ENCODE measurements around the gene SMPD3. TPM values are rescaled to one million over a fixed set of nuclear protein-coding genes. Genes with fewer than 3 reads are reported as not detected.

The SMPD3 gene
- total and polyA plus RNA-seq, 2 experiments from 2014 or later, result 0.57 to 0.83 TPM

DNA sequence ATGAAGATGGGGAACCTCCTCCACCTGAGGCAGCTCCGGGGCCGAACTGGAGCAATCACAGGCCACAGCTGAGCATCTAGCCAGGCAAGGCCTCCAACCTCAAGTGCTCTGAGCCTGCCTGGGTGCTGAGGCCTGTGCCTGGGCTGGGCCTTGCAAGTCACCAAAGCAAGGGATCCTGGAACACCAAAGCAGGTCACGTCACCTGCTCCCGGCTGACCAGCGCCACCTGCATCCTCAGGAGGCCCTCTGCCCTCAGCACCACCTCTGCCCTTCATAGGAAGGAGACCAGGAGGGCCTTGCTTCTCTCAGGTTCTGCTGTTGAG lies 68.0 kb downstream of the SMPD3 start:
- DNase-seq (ENCODE audit: low spot score) (no peak), ATAC-seq (no peak)
- no peaks in the 10 kb centered on the region for H3K9me2 ChIP-seq (ENCODE audit: insufficient read depth)
- no peaks in the 10 kb centered on the region for H3K79me2 ChIP-seq (replicated peaks; ENCODE audit: insufficient read depth)
- H2AFZ ChIP-seq, result no peak overlapping the region
- H3K4me3 ChIP-seq, result no peak overlapping the region
- no peak overlapping the region for H3K27ac ChIP-seq (ENCODE audit: low read depth)
- TF ChIP-seq, protein P1, sequence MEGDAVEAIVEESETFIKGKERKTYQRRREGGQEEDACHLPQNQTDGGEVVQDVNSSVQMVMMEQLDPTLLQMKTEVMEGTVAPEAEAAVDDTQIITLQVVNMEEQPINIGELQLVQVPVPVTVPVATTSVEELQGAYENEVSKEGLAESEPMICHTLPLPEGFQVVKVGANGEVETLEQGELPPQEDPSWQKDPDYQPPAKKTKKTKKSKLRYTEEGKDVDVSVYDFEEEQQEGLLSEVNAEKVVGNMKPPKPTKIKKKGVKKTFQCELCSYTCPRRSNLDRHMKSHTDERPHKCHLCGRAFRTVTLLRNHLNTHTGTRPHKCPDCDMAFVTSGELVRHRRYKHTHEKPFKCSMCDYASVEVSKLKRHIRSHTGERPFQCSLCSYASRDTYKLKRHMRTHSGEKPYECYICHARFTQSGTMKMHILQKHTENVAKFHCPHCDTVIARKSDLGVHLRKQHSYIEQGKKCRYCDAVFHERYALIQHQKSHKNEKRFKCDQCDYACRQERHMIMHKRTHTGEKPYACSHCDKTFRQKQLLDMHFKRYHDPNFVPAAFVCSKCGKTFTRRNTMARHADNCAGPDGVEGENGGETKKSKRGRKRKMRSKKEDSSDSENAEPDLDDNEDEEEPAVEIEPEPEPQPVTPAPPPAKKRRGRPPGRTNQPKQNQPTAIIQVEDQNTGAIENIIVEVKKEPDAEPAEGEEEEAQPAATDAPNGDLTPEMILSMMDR (conservative IDR thresholded peaks at IDR 0.05; ENCODE audit: low read depth in 2 of 2), result peak in 1 of 2 experiments; percentile 32; a peak in 2 of 4 replicates
- TF ChIP-seq ZNF331 (CRISPR knock-in tag; IDR thresholded peaks at IDR 0.05; ENCODE audit: low read depth), result no peak
- no peak for TF ChIP-seq STAT1 (IDR thresholded peaks at IDR 0.05; ENCODE audit: unreplicated experiment)
- TF ChIP-seq JUNB (IDR thresholded peaks at IDR 0.05; ENCODE audit: unreplicated experiment), result no peak
- no peak for TF ChIP-seq POLR2AphosphoS5 (IDR thresholded peaks at IDR 0.05; ENCODE audit: low read depth)
- TF ChIP-seq, protein P2, sequence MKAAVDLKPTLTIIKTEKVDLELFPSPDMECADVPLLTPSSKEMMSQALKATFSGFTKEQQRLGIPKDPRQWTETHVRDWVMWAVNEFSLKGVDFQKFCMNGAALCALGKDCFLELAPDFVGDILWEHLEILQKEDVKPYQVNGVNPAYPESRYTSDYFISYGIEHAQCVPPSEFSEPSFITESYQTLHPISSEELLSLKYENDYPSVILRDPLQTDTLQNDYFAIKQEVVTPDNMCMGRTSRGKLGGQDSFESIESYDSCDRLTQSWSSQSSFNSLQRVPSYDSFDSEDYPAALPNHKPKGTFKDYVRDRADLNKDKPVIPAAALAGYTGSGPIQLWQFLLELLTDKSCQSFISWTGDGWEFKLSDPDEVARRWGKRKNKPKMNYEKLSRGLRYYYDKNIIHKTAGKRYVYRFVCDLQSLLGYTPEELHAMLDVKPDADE (IDR thresholded peaks at IDR 0.05), result no peak
- TF ChIP-seq ZNF114 (CRISPR knock-in tag; IDR thresholded peaks at IDR 0.05), result no peak
- H4K20me1 ChIP-seq (replicated peaks; ENCODE audit: insufficient read depth), result no peaks in the 10 kb centered on the region; the same call in 1 of the 2 replicates
- Mint-ChIP-seq H3K9me3 (no peaks in the 10 kb centered on the region), H3K27ac (no peak overlapping the region), H3K4me1 (peaks cover 25% of the 10 kb centered on the region), H3K4me3 (no peak overlapping the region), H3K27me3 (ENCODE audit: insufficient read depth, low read depth, poor library complexity) (peaks cover 3% of the 10 kb centered on the region), H3K36me3 (ENCODE audit: low read depth) (no peaks in the 10 kb centered on the region)
- no peaks in the 10 kb centered on the region for H3F3A ChIP-seq (replicated peaks; ENCODE audit: low read depth)
- no peaks in the 10 kb centered on the region for H3K27me3 ChIP-seq (ENCODE audit: insufficient read depth)
- H3K36me3 ChIP-seq (ENCODE audit: insufficient read depth), result no peaks in the 10 kb centered on the region
- H3K4me1 ChIP-seq (ENCODE audit: insufficient read depth), result peaks cover 16% of the 10 kb centered on the region
- H3K4me2 ChIP-seq, result no peak overlapping the region

DNA sequence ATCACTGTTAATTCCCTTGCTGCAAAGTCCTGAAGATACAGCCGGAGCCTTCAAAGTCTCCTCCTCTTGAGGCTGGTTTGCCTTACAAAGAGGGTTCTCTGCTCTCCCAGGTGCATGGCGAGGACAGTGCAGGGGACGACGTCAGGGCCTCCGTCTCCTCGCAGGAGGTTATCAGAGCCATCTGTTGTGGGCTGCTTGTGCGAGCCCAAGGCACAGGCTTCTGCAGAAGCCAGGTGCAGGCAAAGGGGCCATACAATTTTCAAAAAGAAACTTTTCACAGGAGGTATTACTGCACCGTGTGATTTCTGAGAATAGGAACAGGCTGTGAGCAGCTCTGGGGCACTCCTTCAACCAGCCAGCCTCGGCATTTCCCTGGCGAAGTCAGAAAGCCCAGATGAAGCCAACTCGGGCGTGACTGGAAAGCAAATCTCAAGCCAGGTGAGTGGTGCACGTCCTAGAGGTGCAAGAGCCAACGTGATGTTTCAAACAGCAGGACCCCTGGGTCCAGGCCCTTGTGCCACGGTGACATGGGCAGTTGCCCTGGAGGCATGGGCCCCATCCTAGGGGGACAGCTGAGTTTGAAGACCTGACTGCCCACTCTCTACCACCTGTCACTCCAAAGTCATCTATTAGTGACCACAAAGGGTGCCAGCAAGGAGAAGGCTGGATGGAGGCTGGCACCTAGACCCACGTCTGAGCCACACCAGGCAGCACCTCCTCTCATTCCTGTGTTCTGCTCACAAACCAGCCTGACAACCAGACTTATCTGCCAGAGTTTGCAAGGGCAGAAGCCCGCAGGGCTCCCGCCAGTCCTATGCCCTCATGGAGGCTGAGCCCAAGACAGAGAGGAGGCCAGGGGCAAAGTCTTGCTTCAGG lies 68.6 kb downstream of the SMPD3 start:
- no peaks in the 10 kb centered on the region for H3K9me3 Mint-ChIP-seq
- no peak for DNase-seq (ENCODE audit: low spot score)
- Histone ChIP-seq H2AFZ (no peak overlapping the region), H3K4me2 (no peak overlapping the region), H3K4me3 (no peak overlapping the region), H3K36me3 (ENCODE audit: insufficient read depth) (no peaks in the 10 kb centered on the region), H3F3A (replicated peaks; ENCODE audit: low read depth) (no peaks in the 10 kb centered on the region), H3K79me2 (replicated peaks; ENCODE audit: insufficient read depth) (no peaks in the 10 kb centered on the region), H4K20me1 (replicated peaks; ENCODE audit: insufficient read depth) (no peaks in the 10 kb centered on the region; the same call in 1 of the 2 replicates), H3K9me2 (ENCODE audit: insufficient read depth) (no peaks in the 10 kb centered on the region), H3K27me3 (ENCODE audit: insufficient read depth) (no peaks in the 10 kb centered on the region), H3K27ac (ENCODE audit: low read depth) (no peak overlapping the region), H3K4me1 (ENCODE audit: insufficient read depth) (peaks cover 10% of the 10 kb centered on the region)
- no peak for ATAC-seq
- no peaks in the 10 kb centered on the region for H3K36me3 Mint-ChIP-seq (ENCODE audit: low read depth)
- H3K27ac Mint-ChIP-seq, result no peak overlapping the region
- H3K4me3 Mint-ChIP-seq, result no peak overlapping the region
- TF ChIP-seq, protein P3, sequence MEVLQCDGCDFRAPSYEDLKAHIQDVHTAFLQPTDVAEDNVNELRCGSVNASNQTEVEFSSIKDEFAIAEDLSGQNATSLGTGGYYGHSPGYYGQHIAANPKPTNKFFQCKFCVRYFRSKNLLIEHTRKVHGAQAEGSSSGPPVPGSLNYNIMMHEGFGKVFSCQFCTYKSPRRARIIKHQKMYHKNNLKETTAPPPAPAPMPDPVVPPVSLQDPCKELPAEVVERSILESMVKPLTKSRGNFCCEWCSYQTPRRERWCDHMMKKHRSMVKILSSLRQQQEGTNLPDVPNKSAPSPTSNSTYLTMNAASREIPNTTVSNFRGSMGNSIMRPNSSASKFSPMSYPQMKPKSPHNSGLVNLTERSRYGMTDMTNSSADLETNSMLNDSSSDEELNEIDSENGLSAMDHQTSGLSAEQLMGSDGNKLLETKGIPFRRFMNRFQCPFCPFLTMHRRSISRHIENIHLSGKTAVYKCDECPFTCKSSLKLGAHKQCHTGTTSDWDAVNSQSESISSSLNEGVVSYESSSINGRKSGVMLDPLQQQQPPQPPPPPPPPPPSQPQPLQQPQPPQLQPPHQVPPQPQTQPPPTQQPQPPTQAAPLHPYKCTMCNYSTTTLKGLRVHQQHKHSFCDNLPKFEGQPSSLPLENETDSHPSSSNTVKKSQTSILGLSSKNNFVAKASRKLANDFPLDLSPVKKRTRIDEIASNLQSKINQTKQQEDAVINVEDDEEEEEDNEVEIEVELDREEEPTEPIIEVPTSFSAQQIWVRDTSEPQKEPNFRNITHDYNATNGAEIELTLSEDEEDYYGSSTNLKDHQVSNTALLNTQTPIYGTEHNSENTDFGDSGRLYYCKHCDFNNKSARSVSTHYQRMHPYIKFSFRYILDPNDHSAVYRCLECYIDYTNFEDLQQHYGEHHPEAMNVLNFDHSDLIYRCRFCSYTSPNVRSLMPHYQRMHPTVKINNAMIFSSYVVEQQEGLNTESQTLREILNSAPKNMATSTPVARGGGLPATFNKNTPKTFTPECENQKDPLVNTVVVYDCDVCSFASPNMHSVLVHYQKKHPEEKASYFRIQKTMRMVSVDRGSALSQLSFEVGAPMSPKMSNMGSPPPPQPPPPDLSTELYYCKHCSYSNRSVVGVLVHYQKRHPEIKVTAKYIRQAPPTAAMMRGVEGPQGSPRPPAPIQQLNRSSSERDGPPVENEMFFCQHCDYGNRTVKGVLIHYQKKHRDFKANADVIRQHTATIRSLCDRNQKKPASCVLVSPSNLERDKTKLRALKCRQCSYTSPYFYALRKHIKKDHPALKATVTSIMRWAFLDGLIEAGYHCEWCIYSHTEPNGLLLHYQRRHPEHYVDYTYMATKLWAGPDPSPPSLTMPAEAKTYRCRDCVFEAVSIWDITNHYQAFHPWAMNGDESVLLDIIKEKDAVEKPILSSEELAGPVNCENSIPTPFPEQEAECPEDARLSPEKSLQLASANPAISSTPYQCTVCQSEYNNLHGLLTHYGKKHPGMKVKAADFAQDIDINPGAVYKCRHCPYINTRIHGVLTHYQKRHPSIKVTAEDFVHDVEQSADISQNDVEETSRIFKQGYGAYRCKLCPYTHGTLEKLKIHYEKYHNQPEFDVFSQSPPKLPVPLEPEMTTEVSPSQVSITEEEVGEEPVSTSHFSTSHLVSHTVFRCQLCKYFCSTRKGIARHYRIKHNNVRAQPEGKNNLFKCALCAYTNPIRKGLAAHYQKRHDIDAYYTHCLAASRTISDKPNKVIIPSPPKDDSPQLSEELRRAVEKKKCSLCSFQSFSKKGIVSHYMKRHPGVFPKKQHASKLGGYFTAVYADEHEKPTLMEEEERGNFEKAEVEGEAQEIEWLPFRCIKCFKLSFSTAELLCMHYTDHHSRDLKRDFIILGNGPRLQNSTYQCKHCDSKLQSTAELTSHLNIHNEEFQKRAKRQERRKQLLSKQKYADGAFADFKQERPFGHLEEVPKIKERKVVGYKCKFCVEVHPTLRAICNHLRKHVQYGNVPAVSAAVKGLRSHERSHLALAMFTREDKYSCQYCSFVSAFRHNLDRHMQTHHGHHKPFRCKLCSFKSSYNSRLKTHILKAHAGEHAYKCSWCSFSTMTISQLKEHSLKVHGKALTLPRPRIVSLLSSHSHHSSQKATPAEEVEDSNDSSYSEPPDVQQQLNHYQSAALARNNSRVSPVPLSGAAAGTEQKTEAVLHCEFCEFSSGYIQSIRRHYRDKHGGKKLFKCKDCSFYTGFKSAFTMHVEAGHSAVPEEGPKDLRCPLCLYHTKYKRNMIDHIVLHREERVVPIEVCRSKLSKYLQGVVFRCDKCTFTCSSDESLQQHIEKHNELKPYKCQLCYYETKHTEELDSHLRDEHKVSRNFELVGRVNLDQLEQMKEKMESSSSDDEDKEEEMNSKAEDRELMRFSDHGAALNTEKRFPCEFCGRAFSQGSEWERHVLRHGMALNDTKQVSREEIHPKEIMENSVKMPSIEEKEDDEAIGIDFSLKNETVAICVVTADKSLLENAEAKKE (CRISPR knock-in tag; IDR thresholded peaks at IDR 0.05), result no peak
- TF ChIP-seq STAT1 (IDR thresholded peaks at IDR 0.05; ENCODE audit: unreplicated experiment), result no peak
- TF ChIP-seq, protein P2 (IDR thresholded peaks at IDR 0.05), result no peak
- no peak for TF ChIP-seq CREB1 (CRISPR knock-in tag; IDR thresholded peaks at IDR 0.05; ENCODE audit: low read depth)
- TF ChIP-seq ZNF331 (CRISPR knock-in tag; IDR thresholded peaks at IDR 0.05; ENCODE audit: low read depth), result no peak
- TF ChIP-seq ZNF114 (CRISPR knock-in tag; IDR thresholded peaks at IDR 0.05), result no peak
- no peak for TF ChIP-seq POLR2AphosphoS5 (IDR thresholded peaks at IDR 0.05; ENCODE audit: low read depth)
- TF ChIP-seq JUNB (IDR thresholded peaks at IDR 0.05; ENCODE audit: unreplicated experiment), result no peak
- H3K4me1 Mint-ChIP-seq, result peaks cover 19% of the 10 kb centered on the region
- H3K27me3 Mint-ChIP-seq (ENCODE audit: insufficient read depth, low read depth, poor library complexity), result peaks cover 3% of the 10 kb centered on the region
